Retinal pigment epithelial cell (primary cell): ENCODE data around the gene SYNDIG1L.
"Not testable (repeated sequence)": the region's sequence is repeated elsewhere in the genome, so short reads cannot be mapped to it uniquely, and the experiment has no call there.

Source experiments
- DNase-seq: peaks from one replicate; pipeline ENCODE4 v3.0.0-alpha.2; 2010; ENCODE audit warnings: low read depth
- H3K4me3 ChIP-seq: 2 replicates; pipeline ENCODE4 v1.5.1; 2011; ENCODE audit warnings: mild to moderate bottlenecking, low read length, control low read depth, moderate library complexity
- CTCF ChIP-seq: conservative IDR thresholded peaks from 2 replicates; pipeline ENCODE4 v1.5.1; 2011; ENCODE audit warnings: low read depth, low read length, control low read depth, inconsistent platforms

SYNDIG1L gene

GRCh38 chr14:74394549-74394948, 31.5 kb downstream of the SYNDIG1L start:
- TF ChIP-seq CTCF: no peak
- DNase-seq: no peak
- no peak overlapping the region for H3K4me3 ChIP-seq

- TF ChIP-seq CTCF: no peak
- no peak overlapping the region for H3K4me3 ChIP-seq
- DNase-seq: no peak
Observed at GRCh38 chr14:74392616-74393570, 33.1 kb downstream of the SYNDIG1L start.

- H3K4me3 ChIP-seq: no peak overlapping the region
- no peak for TF ChIP-seq CTCF
- DNase-seq: no peak
Observed at GRCh38 chr14:74391479-74391878, 34.5 kb downstream of the SYNDIG1L start.

- not testable (repeated sequence) for DNase-seq, H3K4me3 ChIP-seq
Observed at GRCh38 chr14:74390505-74390904, 35.5 kb downstream of the SYNDIG1L start.

GRCh38 chr14:74389980-74390379, 36.0 kb downstream of the SYNDIG1L start:
- TF ChIP-seq CTCF: no peak
- no peak for DNase-seq

GRCh38 chr14:74382231-74382630, 43.8 kb downstream of the SYNDIG1L start:
- H3K4me3 ChIP-seq: no peak overlapping the region
- DNase-seq: no peak
- TF ChIP-seq CTCF: no peak

More at GRCh38 chr14:74389980-74390379, 36.0 kb downstream of the SYNDIG1L start:
- H3K4me3 ChIP-seq: no peak overlapping the region

GRCh38 chr14:74381571-74381970, 44.4 kb downstream of the SYNDIG1L start:
- not testable (repeated sequence) for H3K4me3 ChIP-seq, DNase-seq

GRCh38 chr14:74380845-74381244, 45.2 kb downstream of the SYNDIG1L start:
- no peak for DNase-seq
- no peak overlapping the region for H3K4me3 ChIP-seq
- TF ChIP-seq CTCF: no peak
